HepG2 (cell line): ENCODE data around the gene SFRP4. TPM values are rescaled to one million over a fixed set of nuclear protein-coding genes. Genes with fewer than 3 reads are reported as not detected.

Experiments
- GATAD2A ChIP-seq: IDR thresholded peaks from 2 replicates; pipeline ENCODE4 v1.6.1; 2016
- HDAC1 ChIP-seq: sonication (generic); formaldehyde crosslinking; IDR thresholded peaks from 2 replicates; pipeline ENCODE4 v1.5.1; 2020; ENCODE audit warnings: mild to moderate bottlenecking, missing genetic modification reagents
- JUN ChIP-seq: sonication (generic); formaldehyde crosslinking; IDR thresholded peaks from 2 replicates; pipeline ENCODE4 v1.4.0; 2020; ENCODE audit warnings: mild to moderate bottlenecking, missing genetic modification reagents
- KDM3A ChIP-seq: IDR thresholded peaks from 2 replicates; pipeline ENCODE4 v1.6.1; 2018; ENCODE audit warnings: low read depth, missing compliant biosample characterization
- SOX6 ChIP-seq, 2 experiments: fragments of 450-650 bp in 1 of 2; sonication (generic) in 1 of 2; formaldehyde crosslinking in 1 of 2; IDR thresholded peaks; 2 replicates each; pipeline versions ENCODE4 v1.4.0 to v1.6.1; 2017 to 2020; ENCODE audit warnings: antibody characterized with exemption in 1 of 2, mild to moderate bottlenecking in 1 of 2, missing genetic modification reagents in 1 of 2
- ZFP37 ChIP-seq: sonication (generic); formaldehyde crosslinking; IDR thresholded peaks from 2 replicates; pipeline ENCODE4 v1.4.0; 2020; ENCODE audit warnings: missing genetic modification reagents, borderline replicate concordance
- ZNF430 ChIP-seq: sonication (generic); formaldehyde crosslinking; IDR thresholded peaks from 2 replicates; pipeline ENCODE4 v1.9.0; 2021; ENCODE audit warnings: mild to moderate bottlenecking, missing genetic modification reagents
- ZNF501 ChIP-seq: sonication (generic); formaldehyde crosslinking; IDR thresholded peaks from 2 replicates; pipeline ENCODE4 v1.5.1; 2020; ENCODE audit warnings: mild to moderate bottlenecking, moderate library complexity, missing genetic modification reagents
- ZNF563 ChIP-seq: sonication (generic); formaldehyde crosslinking; IDR thresholded peaks from 2 replicates; pipeline ENCODE4 v1.8.0; 2022; ENCODE audit warnings: mild to moderate bottlenecking, moderate library complexity, missing genetic modification reagents
- ZSCAN31 ChIP-seq: sonication (generic); formaldehyde crosslinking; IDR thresholded peaks from 2 replicates; pipeline ENCODE4 v1.5.0; 2020; ENCODE audit warnings: low read depth, mild to moderate bottlenecking, missing genetic modification reagents
- polyA plus RNA-seq, 8 experiments: library from polyadenylated mRNA; depleted of rRNA in 3 of 8; stranded (reverse) in 7 of 8; unstranded in 1 of 8; fragments of >200 nt; fragmentation: Illumina TruSeq in 4 of 8; extraction: Trizol in 4 of 8; gene quantifications; 2 replicates each; pipeline versions ENCODE4 v1.2.1 to v1.2.3, GENCODE V29; 2011 to 2016; ENCODE audit warnings: low read depth in 4 of 8, missing spikeins in 1 of 8, mixed read lengths in 1 of 8; ENCODE audit not compliant: insufficient read depth in 1 of 8
- total RNA-seq, 5 experiments: library from RNA; depleted of rRNA; stranded (reverse); fragments of >200 nt; fragmentation: Illumina TruSeq; extraction: Trizol; gene quantifications; 2 replicates each; pipeline ENCODE4 v1.2.3, GENCODE V29; 2016; ENCODE audit warnings: low read depth in 1 of 5
- TF ChIP-seq, protein P1 (sequence below): sonication (generic); formaldehyde crosslinking; IDR thresholded peaks from 2 replicates; pipeline ENCODE4 v1.5.1; 2020; ENCODE audit warnings: mild to moderate bottlenecking, missing genetic modification reagents, moderate library complexity
- TF ChIP-seq, protein P2 (sequence below): sonication (generic); formaldehyde crosslinking; IDR thresholded peaks from 2 replicates; pipeline ENCODE4 v1.4.0; 2020; ENCODE audit warnings: mild to moderate bottlenecking, missing genetic modification reagents

Gene SFRP4
- total and polyA plus RNA-seq, 2 of the 13 experiments (the other 11 are each of a cell fraction or from before 2014, with no cell fraction given): 0.96 to 1.8 TPM

DNA sequence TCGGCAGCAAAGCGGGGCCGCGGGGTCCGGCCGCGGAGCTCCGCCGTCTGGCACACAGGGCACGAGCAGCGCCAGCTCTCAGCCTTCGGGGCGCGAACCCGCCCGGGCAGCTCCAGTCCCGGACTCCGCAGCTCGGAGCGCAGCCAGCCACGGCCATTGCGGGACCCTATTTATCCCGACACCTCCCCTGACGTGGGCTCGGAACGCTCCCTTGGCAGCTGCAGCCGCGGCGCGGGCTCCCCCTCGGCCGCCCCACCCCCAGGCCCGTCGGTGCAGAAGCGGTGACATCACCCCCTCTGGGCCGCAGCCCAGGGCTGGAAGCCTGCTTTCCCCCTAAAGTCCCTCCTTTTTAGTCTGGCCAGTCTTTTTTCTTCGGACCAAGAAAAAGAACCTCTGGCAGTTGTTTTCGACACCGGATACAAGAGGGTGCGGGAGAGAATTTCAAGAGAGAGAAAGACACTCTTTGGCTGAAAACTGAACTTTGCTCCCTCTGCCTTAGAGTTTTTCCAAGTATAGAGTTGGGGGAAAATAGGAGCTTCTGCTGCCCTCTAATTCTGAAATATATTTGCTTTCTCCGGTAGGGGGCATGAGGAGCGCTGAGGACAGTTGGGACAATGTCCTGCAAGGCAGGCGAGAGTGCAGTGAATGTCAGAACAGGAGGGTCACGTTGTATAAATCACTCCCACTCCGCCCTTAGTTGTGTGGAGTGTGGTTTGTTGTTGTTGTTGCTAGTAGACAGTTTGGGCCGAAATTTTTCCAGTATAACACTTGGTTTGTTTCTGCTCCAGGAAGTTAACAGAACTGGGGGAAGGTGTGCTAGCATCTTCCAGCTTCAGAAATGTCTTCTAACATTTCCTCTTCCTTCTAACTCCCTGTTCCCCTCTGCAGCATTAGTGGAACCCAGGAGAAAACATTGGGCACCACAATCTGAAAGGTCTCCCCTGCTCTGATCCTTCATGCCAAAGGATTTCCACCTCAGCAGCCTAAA lies at the start of gene SFRP4 (continued):
- TF ChIP-seq SOX6 (IDR thresholded peaks at IDR 0.05): no peak
- peak; percentile 51; the same call in 1 of the 2 replicates for TF ChIP-seq SOX6 (CRISPR knock-in tag; IDR thresholded peaks at IDR 0.05)
- TF ChIP-seq JUN (CRISPR knock-in tag): peak; percentile 79
- TF ChIP-seq ZNF430 (CRISPR knock-in tag): no peak; the same call in 1 of the 2 replicates
- peak; percentile 33; the same call in 1 of the 2 replicates for TF ChIP-seq ZSCAN31 (CRISPR knock-in tag)
- TF ChIP-seq ZNF563: peak; percentile 49; the same call in 1 of the 2 replicates
- TF ChIP-seq, protein P1, sequence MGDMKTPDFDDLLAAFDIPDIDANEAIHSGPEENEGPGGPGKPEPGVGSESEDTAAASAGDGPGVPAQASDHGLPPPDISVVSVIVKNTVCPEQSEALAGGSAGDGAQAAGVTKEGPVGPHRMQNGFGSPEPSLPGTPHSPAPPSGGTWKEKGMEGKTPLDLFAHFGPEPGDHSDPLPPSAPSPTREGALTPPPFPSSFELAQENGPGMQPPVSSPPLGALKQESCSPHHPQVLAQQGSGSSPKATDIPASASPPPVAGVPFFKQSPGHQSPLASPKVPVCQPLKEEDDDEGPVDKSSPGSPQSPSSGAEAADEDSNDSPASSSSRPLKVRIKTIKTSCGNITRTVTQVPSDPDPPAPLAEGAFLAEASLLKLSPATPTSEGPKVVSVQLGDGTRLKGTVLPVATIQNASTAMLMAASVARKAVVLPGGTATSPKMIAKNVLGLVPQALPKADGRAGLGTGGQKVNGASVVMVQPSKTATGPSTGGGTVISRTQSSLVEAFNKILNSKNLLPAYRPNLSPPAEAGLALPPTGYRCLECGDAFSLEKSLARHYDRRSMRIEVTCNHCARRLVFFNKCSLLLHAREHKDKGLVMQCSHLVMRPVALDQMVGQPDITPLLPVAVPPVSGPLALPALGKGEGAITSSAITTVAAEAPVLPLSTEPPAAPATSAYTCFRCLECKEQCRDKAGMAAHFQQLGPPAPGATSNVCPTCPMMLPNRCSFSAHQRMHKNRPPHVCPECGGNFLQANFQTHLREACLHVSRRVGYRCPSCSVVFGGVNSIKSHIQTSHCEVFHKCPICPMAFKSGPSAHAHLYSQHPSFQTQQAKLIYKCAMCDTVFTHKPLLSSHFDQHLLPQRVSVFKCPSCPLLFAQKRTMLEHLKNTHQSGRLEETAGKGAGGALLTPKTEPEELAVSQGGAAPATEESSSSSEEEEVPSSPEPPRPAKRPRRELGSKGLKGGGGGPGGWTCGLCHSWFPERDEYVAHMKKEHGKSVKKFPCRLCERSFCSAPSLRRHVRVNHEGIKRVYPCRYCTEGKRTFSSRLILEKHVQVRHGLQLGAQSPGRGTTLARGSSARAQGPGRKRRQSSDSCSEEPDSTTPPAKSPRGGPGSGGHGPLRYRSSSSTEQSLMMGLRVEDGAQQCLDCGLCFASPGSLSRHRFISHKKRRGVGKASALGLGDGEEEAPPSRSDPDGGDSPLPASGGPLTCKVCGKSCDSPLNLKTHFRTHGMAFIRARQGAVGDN: peak; percentile 52
- TF ChIP-seq KDM3A: no peak
- TF ChIP-seq, protein P2, sequence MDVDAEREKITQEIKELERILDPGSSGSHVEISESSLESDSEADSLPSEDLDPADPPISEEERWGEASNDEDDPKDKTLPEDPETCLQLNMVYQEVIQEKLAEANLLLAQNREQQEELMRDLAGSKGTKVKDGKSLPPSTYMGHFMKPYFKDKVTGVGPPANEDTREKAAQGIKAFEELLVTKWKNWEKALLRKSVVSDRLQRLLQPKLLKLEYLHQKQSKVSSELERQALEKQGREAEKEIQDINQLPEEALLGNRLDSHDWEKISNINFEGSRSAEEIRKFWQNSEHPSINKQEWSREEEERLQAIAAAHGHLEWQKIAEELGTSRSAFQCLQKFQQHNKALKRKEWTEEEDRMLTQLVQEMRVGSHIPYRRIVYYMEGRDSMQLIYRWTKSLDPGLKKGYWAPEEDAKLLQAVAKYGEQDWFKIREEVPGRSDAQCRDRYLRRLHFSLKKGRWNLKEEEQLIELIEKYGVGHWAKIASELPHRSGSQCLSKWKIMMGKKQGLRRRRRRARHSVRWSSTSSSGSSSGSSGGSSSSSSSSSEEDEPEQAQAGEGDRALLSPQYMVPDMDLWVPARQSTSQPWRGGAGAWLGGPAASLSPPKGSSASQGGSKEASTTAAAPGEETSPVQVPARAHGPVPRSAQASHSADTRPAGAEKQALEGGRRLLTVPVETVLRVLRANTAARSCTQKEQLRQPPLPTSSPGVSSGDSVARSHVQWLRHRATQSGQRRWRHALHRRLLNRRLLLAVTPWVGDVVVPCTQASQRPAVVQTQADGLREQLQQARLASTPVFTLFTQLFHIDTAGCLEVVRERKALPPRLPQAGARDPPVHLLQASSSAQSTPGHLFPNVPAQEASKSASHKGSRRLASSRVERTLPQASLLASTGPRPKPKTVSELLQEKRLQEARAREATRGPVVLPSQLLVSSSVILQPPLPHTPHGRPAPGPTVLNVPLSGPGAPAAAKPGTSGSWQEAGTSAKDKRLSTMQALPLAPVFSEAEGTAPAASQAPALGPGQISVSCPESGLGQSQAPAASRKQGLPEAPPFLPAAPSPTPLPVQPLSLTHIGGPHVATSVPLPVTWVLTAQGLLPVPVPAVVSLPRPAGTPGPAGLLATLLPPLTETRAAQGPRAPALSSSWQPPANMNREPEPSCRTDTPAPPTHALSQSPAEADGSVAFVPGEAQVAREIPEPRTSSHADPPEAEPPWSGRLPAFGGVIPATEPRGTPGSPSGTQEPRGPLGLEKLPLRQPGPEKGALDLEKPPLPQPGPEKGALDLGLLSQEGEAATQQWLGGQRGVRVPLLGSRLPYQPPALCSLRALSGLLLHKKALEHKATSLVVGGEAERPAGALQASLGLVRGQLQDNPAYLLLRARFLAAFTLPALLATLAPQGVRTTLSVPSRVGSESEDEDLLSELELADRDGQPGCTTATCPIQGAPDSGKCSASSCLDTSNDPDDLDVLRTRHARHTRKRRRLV: no peak
- no peak for TF ChIP-seq ZFP37 (CRISPR knock-in tag)
- peak; percentile 13 for TF ChIP-seq HDAC1 (CRISPR knock-in tag)
- peak; percentile 50; the same call in 1 of the 2 replicates for TF ChIP-seq GATAD2A (CRISPR knock-in tag)
- peak; percentile 84 for TF ChIP-seq ZNF501 (CRISPR knock-in tag)
